HepG2 (cell line): ENCODE measurements around the gene GMCL2. TPM values are rescaled to one million over a fixed set of nuclear protein-coding genes. Genes with fewer than 3 reads are reported as not detected.

Source experiments
- SAP130 ChIP-seq: IDR thresholded peaks from 2 replicates; pipeline ENCODE4 v1.6.1; 2016; ENCODE audit warnings: low read depth
- ZBTB40 ChIP-seq, 2 experiments: fragments of 450-650 bp in 1 of 2; sonication (generic) in 1 of 2; formaldehyde crosslinking in 1 of 2; IDR thresholded peaks; 2 replicates each; pipeline versions ENCODE4 v1.6.1 to v1.8.0; 2016 to 2022; ENCODE audit warnings: antibody characterized with exemption in 1 of 2, mild to moderate bottlenecking in 1 of 2, missing genetic modification reagents in 1 of 2
- ZFP36L1 ChIP-seq: sonication (generic); formaldehyde crosslinking; IDR thresholded peaks from 2 replicates; pipeline ENCODE4 v1.8.0; 2022; ENCODE audit warnings: mild to moderate bottlenecking, missing genetic modification reagents, moderate library complexity
- ZNF367 ChIP-seq: sonication (generic); formaldehyde crosslinking; IDR thresholded peaks from 2 replicates; pipeline ENCODE4 v1.4.0; 2020; ENCODE audit warnings: missing genetic modification reagents, borderline replicate concordance
- polyA plus RNA-seq, 8 experiments: library from polyadenylated mRNA; depleted of rRNA in 3 of 8; stranded (reverse) in 7 of 8; unstranded in 1 of 8; fragments of >200 nt; fragmentation: Illumina TruSeq in 4 of 8; extraction: Trizol in 4 of 8; gene quantifications; 2 replicates each; pipeline versions ENCODE4 v1.2.1 to v1.2.3, GENCODE V29; 2011 to 2016; ENCODE audit warnings: low read depth in 4 of 8, missing spikeins in 1 of 8, mixed read lengths in 1 of 8; ENCODE audit not compliant: insufficient read depth in 1 of 8
- total RNA-seq, 5 experiments: library from RNA; depleted of rRNA; stranded (reverse); fragments of >200 nt; fragmentation: Illumina TruSeq; extraction: Trizol; gene quantifications; 2 replicates each; pipeline ENCODE4 v1.2.3, GENCODE V29; 2016; ENCODE audit warnings: low read depth in 1 of 5

Gene GMCL2
- total and polyA plus RNA-seq, 2 of the 13 experiments (the other 11 are each of a cell fraction or from before 2014, with no cell fraction given) = 0.03 TPM; not detected in 1

GRCh38 chr5:178204182-178204934 is 17.2 kb upstream of the GMCL2 start, which contains the start of gene HNRNPAB (continued):
- TF ChIP-seq ZBTB40 (IDR thresholded peaks at IDR 0.05) (no peak), ZBTB40 (CRISPR knock-in tag; IDR thresholded peaks at IDR 0.05) (peak; percentile 42; the same call in 1 of the 2 replicates), SAP130 (CRISPR knock-in tag) (peak; percentile 96), ZNF367 (CRISPR knock-in tag) (no peak; the same call in 1 of the 2 replicates), ZFP36L1 (CRISPR knock-in tag) (peak; percentile 89)
- TF ChIP-seq, all 625 proteins: peak for 365
